DOHH2 (cell line): Measurements from ENCODE around the gene SH3BP5L.

Experiments
- CTCF ChIP-seq: fragments of 200-600 bp; sonication (generic); IDR thresholded peaks from one replicate; pipeline ENCODE4 v1.5.1; 2014; ENCODE audit warnings: antibody characterized with exemption, mild to moderate bottlenecking, low read depth, low read length; ENCODE audit not compliant: poor library complexity, severe bottlenecking
- EZH2phosphoT487 ChIP-seq: fragments of 200-600 bp; sonication (generic); IDR thresholded peaks from 2 replicates; pipeline ENCODE4 v1.6.1; 2017; ENCODE audit warnings: borderline replicate concordance, mild to moderate bottlenecking, antibody characterized with exemption, low read length, moderate library complexity, mixed read lengths

GRCh38 chr1:248860007-248860406 is 34.3 kb upstream of the SH3BP5L start:
- TF ChIP-seq CTCF (no peak), EZH2phosphoT487 (no peak)
